Bronchial epithelial cell (primary cell): ENCODE measurements around the gene GNAI1. TPM values are rescaled to one million over a fixed set of nuclear protein-coding genes. Genes with fewer than 3 reads are reported as not detected.

ENCODE experiments used
- DNase-seq: peaks from one replicate; pipeline ENCODE4 v3.0.0-alpha.2; 2010; ENCODE audit warnings: low read depth
- FAIRE-seq: peaks from 2 replicates; lab custom pipeline; 2011; peaks lifted over from hg19 to GRCh38; lab: Jason Lieb, UNC
- H3K27me3 ChIP-seq: 2 replicates; pipeline ENCODE4 v1.5.1; 2011; ENCODE audit warnings: low read length; ENCODE audit not compliant: control insufficient read depth, insufficient read depth
- H3K36me3 ChIP-seq: 2 replicates; pipeline ENCODE4 v1.5.1; 2011; ENCODE audit warnings: low read length; ENCODE audit not compliant: control insufficient read depth, insufficient read depth
- H3K4me3 ChIP-seq: 2 replicates; pipeline ENCODE4 v1.5.1; 2011; ENCODE audit warnings: mild to moderate bottlenecking, low read depth, low read length, control low read depth
- CTCF ChIP-seq: IDR thresholded peaks from 2 replicates; pipeline ENCODE4 v1.5.1; 2011; ENCODE audit warnings: mild to moderate bottlenecking, moderate library complexity, low read length, control low read depth, inconsistent platforms; ENCODE audit not compliant: insufficient read depth, severe bottlenecking
- total RNA-seq: library from RNA; depleted of rRNA; stranded (reverse); fragments of >200 nt; gene quantifications from 2 replicates; pipeline ENCODE4 v1.2.1, GENCODE V29; 2014

Gene GNAI1
- total RNA-seq, 1 donor from 2014 or later, result 56.1 TPM

DNA sequence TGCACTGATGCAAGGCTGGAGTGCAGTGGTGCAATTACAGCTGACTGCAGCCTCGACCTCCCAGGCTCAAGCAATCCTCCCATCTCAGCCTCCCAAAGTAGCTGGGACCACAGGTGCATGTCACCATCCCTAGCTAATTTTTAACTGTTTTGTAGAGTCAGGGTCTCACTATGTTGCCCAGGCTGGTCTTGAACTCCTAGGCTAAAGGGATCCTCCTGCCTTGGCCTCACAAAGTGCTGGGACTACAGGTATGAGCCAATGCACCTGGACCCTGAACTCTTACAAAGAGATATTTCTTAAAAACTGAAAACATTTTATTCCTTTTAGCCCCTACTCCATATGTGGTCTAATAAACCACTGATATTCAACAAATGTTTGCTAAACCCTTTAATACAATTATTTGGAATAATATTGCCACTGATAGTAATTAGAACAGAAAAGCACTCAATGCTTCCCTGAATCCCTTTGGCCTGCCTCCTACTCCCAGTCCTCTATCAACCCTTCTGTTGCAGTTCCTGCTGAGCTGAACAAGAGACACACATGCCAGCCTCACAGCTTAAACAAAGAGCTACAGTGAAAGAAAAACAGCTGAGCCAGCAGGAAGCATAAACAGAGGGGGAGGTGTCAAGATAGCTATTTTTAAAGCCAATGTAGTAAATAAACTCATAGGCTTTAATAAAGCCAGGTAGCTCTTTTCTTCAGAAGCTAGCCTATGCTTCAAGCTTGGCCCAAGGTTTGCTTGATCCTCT is 7.0 kb upstream of the GNAI1 start:
- DNase-seq, result peak; percentile 22
- Histone ChIP-seq H3K27me3 (no peaks in the 10 kb centered on the region), H3K4me3 (no peak overlapping the region), H3K36me3 (no peaks in the 10 kb centered on the region)
- TF ChIP-seq CTCF, result no peak
- FAIRE-seq, result no peak

DNA sequence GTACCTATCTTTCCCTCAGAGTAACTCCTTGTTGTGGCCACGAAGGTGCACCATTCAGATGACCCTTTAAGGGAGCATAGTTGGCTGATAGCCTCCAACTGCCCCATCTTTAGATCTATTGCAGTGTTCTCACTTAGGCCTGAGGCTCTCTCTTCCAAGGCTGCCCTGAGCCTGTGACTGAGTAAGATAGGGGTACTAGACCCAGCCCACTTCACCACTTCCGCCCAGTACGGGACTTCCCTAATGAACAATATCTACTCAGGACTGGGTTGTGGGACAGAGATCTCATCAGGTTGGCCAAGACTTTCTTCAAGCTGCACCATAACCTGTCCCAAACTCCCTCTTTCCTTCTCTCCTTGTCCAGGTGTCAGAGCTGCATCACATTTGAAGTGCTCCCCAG is 5.7 kb upstream of the GNAI1 start:
- Histone ChIP-seq H3K27me3 (no peaks in the 10 kb centered on the region), H3K4me3 (no peak overlapping the region), H3K36me3 (no peaks in the 10 kb centered on the region)
- FAIRE-seq (no peak), DNase-seq (no peak)
- no peak for TF ChIP-seq CTCF

GRCh38 chr7:80129785-80130184 is 4.8 kb upstream of the GNAI1 start:
- no peaks in the 10 kb centered on the region for H3K27me3 ChIP-seq
- TF ChIP-seq CTCF, result no peak
- no peak for FAIRE-seq
- no peak for DNase-seq
- H3K36me3 ChIP-seq, result no peaks in the 10 kb centered on the region
- no peak overlapping the region for H3K4me3 ChIP-seq

GRCh38 chr7:80131675-80132435 is 2.8 kb upstream of the GNAI1 start:
- FAIRE-seq (no peak), DNase-seq (peak; percentile 70)
- no peaks in the 10 kb centered on the region for H3K36me3 ChIP-seq
- H3K27me3 ChIP-seq, result no peaks in the 10 kb centered on the region
- no peak overlapping the region for H3K4me3 ChIP-seq
- TF ChIP-seq CTCF, result no peak

DNA sequence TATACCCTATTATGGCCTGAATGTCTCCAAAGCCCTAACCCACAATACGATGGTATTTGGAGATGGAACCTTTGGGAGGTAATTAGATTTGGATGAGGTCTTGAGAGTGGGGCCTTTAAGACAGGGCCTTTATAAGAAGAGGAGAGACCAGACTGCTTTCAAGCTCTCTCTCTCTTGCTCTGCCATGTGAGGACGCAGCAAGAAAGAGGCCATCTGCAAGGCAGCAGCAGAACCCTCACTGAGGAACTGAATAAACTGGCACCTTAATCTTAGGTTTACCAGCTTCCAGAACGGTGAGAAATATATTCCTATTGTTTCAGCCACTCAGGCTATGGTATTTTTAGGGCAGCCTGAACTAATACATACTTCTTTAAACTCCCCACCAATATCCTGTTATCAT is 2.0 kb upstream of the GNAI1 start:
- no peak for TF ChIP-seq CTCF

More for the DNA sequence above, 2.0 kb upstream of the GNAI1 start:
- FAIRE-seq (no peak), DNase-seq (no peak)
- Histone ChIP-seq H3K4me3 (no peak overlapping the region), H3K27me3 (no peaks in the 10 kb centered on the region), H3K36me3 (no peaks in the 10 kb centered on the region)
